WTC11 (cell line): ENCODE results near the gene DENND4A. TPM values are rescaled to one million over a fixed set of nuclear protein-coding genes. Genes with fewer than 3 reads are reported as not detected.
A peak's percentile ranks its signal among the peaks of the same experiment; 100 is the strongest.

Source experiments
- CREM ChIP-seq: sonication (generic); formaldehyde crosslinking; IDR thresholded peaks from 2 replicates; pipeline ENCODE4 v1.8.1; 2022; ENCODE audit warnings: mild to moderate bottlenecking, missing genetic modification reagents, moderate library complexity
- FOXJ3 ChIP-seq: sonication (generic); formaldehyde crosslinking; IDR thresholded peaks from 2 replicates; pipeline ENCODE4 v1.9.0; 2021; ENCODE audit warnings: missing genetic modification reagents, mild to moderate bottlenecking, borderline replicate concordance
- FOXK1 ChIP-seq: sonication (generic); formaldehyde crosslinking; IDR thresholded peaks from 2 replicates; pipeline ENCODE4 v1.8.0; 2022; ENCODE audit warnings: mild to moderate bottlenecking, moderate library complexity, missing genetic modification reagents
- JUN ChIP-seq: sonication (generic); formaldehyde crosslinking; IDR thresholded peaks from 2 replicates; pipeline ENCODE4 v1.8.0; 2023; ENCODE audit warnings: mild to moderate bottlenecking, missing genetic modification reagents
- NFE2L1 ChIP-seq: sonication (generic); formaldehyde crosslinking; IDR thresholded peaks from 2 replicates; pipeline ENCODE4 v1.8.1; 2023; ENCODE audit warnings: missing genetic modification reagents
- NR1H2 ChIP-seq: sonication (generic); formaldehyde crosslinking; IDR thresholded peaks from 2 replicates; pipeline ENCODE4 v1.9.0; 2021; ENCODE audit warnings: mild to moderate bottlenecking, moderate library complexity, missing genetic modification reagents
- NR3C1 ChIP-seq: sonication (generic); formaldehyde crosslinking; conservative IDR thresholded peaks from 2 replicates; pipeline ENCODE4 v1.8.1; 2023; ENCODE audit warnings: low read depth, mild to moderate bottlenecking, missing genetic modification reagents
- TCF7 ChIP-seq: sonication (generic); formaldehyde crosslinking; IDR thresholded peaks from 2 replicates; pipeline ENCODE4 v1.8.0; 2022; ENCODE audit warnings: mild to moderate bottlenecking, low read depth, missing genetic modification reagents, moderate library complexity
- USF2 ChIP-seq: sonication (generic); formaldehyde crosslinking; IDR thresholded peaks from 2 replicates; pipeline ENCODE4 v1.8.1; 2023; ENCODE audit warnings: mild to moderate bottlenecking, missing genetic modification reagents, moderate library complexity
- ZBTB43 ChIP-seq: sonication (generic); formaldehyde crosslinking; IDR thresholded peaks from 2 replicates; pipeline ENCODE4 v1.8.1; 2023; ENCODE audit warnings: mild to moderate bottlenecking, missing genetic modification reagents
- microRNA-seq: library from miRNA; unstranded; fragments of <30 nt; microRNA quantifications from one replicate; pipeline ENCODE4 v1.2.0, GENCODE V29; 2022; ENCODE audit warnings: borderline number of aligned reads
- total RNA-seq: library from RNA; stranded (reverse); gene quantifications from 3 replicates; pipeline ENCODE4 v1.2.3, GENCODE V29; 2021
- TF ChIP-seq, protein P1 (sequence below): fragments of 200-600 bp; IDR thresholded peaks from 2 replicates; pipeline ENCODE4 v1.8.0; 2022; ENCODE audit warnings: antibody characterized with exemption
- TF ChIP-seq, protein P2 (sequence below): sonication (generic); formaldehyde crosslinking; IDR thresholded peaks from 2 replicates; pipeline ENCODE4 v1.8.1; 2022; ENCODE audit warnings: low read depth, missing genetic modification reagents, borderline replicate concordance
- TF ChIP-seq, protein P3 (sequence below): sonication (generic); formaldehyde crosslinking; IDR thresholded peaks from 2 replicates; pipeline ENCODE4 v1.8.0; 2022; ENCODE audit warnings: mild to moderate bottlenecking, missing genetic modification reagents

Gene DENND4A
- total RNA-seq, 1 experiment from 2014 or later: 5.7 TPM

- TF ChIP-seq, protein P1, sequence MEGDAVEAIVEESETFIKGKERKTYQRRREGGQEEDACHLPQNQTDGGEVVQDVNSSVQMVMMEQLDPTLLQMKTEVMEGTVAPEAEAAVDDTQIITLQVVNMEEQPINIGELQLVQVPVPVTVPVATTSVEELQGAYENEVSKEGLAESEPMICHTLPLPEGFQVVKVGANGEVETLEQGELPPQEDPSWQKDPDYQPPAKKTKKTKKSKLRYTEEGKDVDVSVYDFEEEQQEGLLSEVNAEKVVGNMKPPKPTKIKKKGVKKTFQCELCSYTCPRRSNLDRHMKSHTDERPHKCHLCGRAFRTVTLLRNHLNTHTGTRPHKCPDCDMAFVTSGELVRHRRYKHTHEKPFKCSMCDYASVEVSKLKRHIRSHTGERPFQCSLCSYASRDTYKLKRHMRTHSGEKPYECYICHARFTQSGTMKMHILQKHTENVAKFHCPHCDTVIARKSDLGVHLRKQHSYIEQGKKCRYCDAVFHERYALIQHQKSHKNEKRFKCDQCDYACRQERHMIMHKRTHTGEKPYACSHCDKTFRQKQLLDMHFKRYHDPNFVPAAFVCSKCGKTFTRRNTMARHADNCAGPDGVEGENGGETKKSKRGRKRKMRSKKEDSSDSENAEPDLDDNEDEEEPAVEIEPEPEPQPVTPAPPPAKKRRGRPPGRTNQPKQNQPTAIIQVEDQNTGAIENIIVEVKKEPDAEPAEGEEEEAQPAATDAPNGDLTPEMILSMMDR: peak; percentile 67
- TF ChIP-seq NR3C1 (CRISPR knock-in tag) (0 out of 2 replicates have a peak, but pooled peaks have one; percentile 68), TCF7 (no peak), USF2 (peak; percentile 59; the same call in 1 of the 2 replicates), CREM (CRISPR knock-in tag) (0 out of 2 replicates have a peak, but pooled peaks have one; percentile 79), FOXK1 (CRISPR knock-in tag) (peak; percentile 95), FOXJ3 (CRISPR knock-in tag) (no peak), JUN (no peak; the same call in 1 of the 2 replicates), NFE2L1 (CRISPR knock-in tag) (peak; percentile 77), ZBTB43 (peak; percentile 88), NR1H2 (no peak)
- TF ChIP-seq, protein P2, sequence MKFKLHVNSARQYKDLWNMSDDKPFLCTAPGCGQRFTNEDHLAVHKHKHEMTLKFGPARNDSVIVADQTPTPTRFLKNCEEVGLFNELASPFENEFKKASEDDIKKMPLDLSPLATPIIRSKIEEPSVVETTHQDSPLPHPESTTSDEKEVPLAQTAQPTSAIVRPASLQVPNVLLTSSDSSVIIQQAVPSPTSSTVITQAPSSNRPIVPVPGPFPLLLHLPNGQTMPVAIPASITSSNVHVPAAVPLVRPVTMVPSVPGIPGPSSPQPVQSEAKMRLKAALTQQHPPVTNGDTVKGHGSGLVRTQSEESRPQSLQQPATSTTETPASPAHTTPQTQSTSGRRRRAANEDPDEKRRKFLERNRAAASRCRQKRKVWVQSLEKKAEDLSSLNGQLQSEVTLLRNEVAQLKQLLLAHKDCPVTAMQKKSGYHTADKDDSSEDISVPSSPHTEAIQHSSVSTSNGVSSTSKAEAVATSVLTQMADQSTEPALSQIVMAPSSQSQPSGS (CRISPR knock-in tag): no peak
- TF ChIP-seq, protein P3, sequence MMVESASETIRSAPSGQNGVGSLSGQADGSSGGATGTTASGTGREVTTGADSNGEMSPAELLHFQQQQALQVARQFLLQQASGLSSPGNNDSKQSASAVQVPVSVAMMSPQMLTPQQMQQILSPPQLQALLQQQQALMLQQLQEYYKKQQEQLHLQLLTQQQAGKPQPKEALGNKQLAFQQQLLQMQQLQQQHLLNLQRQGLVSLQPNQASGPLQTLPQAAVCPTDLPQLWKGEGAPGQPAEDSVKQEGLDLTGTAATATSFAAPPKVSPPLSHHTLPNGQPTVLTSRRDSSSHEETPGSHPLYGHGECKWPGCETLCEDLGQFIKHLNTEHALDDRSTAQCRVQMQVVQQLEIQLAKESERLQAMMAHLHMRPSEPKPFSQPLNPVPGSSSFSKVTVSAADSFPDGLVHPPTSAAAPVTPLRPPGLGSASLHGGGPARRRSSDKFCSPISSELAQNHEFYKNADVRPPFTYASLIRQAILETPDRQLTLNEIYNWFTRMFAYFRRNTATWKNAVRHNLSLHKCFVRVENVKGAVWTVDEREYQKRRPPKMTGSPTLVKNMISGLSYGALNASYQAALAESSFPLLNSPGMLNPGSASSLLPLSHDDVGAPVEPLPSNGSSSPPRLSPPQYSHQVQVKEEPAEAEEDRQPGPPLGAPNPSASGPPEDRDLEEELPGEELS (CRISPR knock-in tag): peak; percentile 84
Observed at GRCh38 chr15:65610871-65611718, 181.0 kb downstream of the DENND4A start, which contains the start of gene INTS14 (continued).

Small RNA genes within 50 kb of the gene (microRNA-seq; reads per million reads assigned to microRNA genes)
- not detected for gene MIR4511

Other genes with a start within 250 kb of the DENND4A start
- 28.3 to 31.9 TPM (median 30.7 TPM) in 3 replicates for gene INTS14, start 181.2 kb downstream of the DENND4A start, total RNA-seq
- gene SLC24A1, start 170.4 kb downstream of the DENND4A start, total RNA-seq: 7.0 to 10.7 TPM (median 10.3 TPM) in 3 replicates
- 223 to 245 TPM (median 224 TPM) in 3 replicates for gene RAB11A, start 77.2 kb upstream of the DENND4A start, total RNA-seq